T-cell (primary cell): Measurements from ENCODE around the gene SIGLEC8. TPM values are rescaled to one million over a fixed set of nuclear protein-coding genes. Genes with fewer than 3 reads are reported as not detected.

Experiments used
- ATAC-seq, 4 experiments: fragments of 200-7000 bp in 3 of 4; fragments of 150-1000 bp in 1 of 4; cut with Tn5 transposase; replicated peaks in 1 of 4; 1 replicate in 3 of 4; 2 replicates in 1 of 4; pipeline ENCODE4 v1.10.0; 2021; ENCODE audit warnings: moderate library complexity in 3 of 4, mild to moderate bottlenecking in 2 of 4, moderate number of reproducible peaks in 1 of 4
- CTCF ChIA-PET, 2 donors: fragments of 300-600 bp; sonication (Branson Sonifier 250); formaldehyde crosslinking; loops; one replicate each; lab custom pipeline; 2022; ENCODE audit warnings: antibody characterized with exemption in 2 of 2; lab: Charles Lee
- POLR2A ChIA-PET, 2 donors: fragments of 300-600 bp; sonication (Branson Sonifier 250); formaldehyde crosslinking; loops; one replicate each; lab custom pipeline; 2022; ENCODE audit warnings: antibody characterized with exemption in 2 of 2; lab: Charles Lee
- DNase-seq, 35 experiments: peaks; one replicate each; pipeline versions ENCODE4 v3.0.0 to v3.0.0-alpha.2; 2013 to 2023
- H3K27ac ChIP-seq: one replicate; pipeline ENCODE4 v1.5.1; 2013; ENCODE audit warnings: low read length
- H3K27me3 ChIP-seq, 2 experiments: replicated peaks in 1 of 2; 1 replicate in 1 of 2; 2 replicates in 1 of 2; pipeline versions ENCODE4 v1.6.1 to v1.7.0; 2013; ENCODE audit warnings: low read length in 1 of 2, mixed read lengths in 1 of 2; ENCODE audit not compliant: control insufficient read depth in 2 of 2, insufficient read depth in 2 of 2; ENCODE audit errors: extremely low read depth in 1 of 2
- H3K36me3 ChIP-seq, 2 donors: 1 replicate in 1 of 2; 2 replicates in 1 of 2; pipeline versions ENCODE4 v1.6.1 to v1.7.0; 2013; ENCODE audit warnings: low read length in 1 of 2; ENCODE audit not compliant: control insufficient read depth in 2 of 2, insufficient read depth in 1 of 2; ENCODE audit errors: extremely low read depth in 1 of 2
- H3K4me1 ChIP-seq, 2 experiments: 1 replicate in 1 of 2; 2 replicates in 1 of 2; pipeline versions ENCODE4 v1.6.1 to v1.7.0; 2013; ENCODE audit warnings: low read length in 2 of 2, mixed read lengths in 1 of 2; ENCODE audit not compliant: insufficient read depth in 2 of 2, control insufficient read depth in 1 of 2; ENCODE audit errors: extremely low read depth in 1 of 2
- H3K4me3 ChIP-seq, 2 donors: 1 replicate in 1 of 2; 2 replicates in 1 of 2; pipeline versions ENCODE4 v1.5.1 to v1.7.0; 2013; ENCODE audit warnings: mild to moderate bottlenecking in 2 of 2, low read length in 1 of 2, moderate library complexity in 1 of 2; ENCODE audit not compliant: control insufficient read depth in 1 of 2; ENCODE audit errors: extremely low read depth in 1 of 2
- H3K9me3 ChIP-seq: 2 replicates; pipeline ENCODE4 v1.7.0; 2013
- H3K27ac Mint-ChIP-seq, 2 donors: one replicate each; pipeline ENCODE4 v1.8.0; 2020 to 2021; ENCODE audit warnings: mild to moderate bottlenecking in 2 of 2, mixed read lengths in 2 of 2
- H3K27me3 Mint-ChIP-seq, 2 donors: one replicate each; pipeline ENCODE4 v1.8.0; 2021 to 2022; ENCODE audit warnings: mixed read lengths in 2 of 2
- H3K36me3 Mint-ChIP-seq: one replicate; pipeline ENCODE4 v1.8.0; 2021; ENCODE audit warnings: mixed read lengths
- H3K4me1 Mint-ChIP-seq, 3 donors: one replicate each; pipeline ENCODE4 v1.8.0; 2020 to 2022; ENCODE audit warnings: mixed read lengths in 3 of 3, mild to moderate bottlenecking in 1 of 3
- H3K4me3 Mint-ChIP-seq, 3 donors: one replicate each; pipeline ENCODE4 v1.8.0; 2020 to 2022; ENCODE audit warnings: mild to moderate bottlenecking in 3 of 3, mixed read lengths in 3 of 3, moderate library complexity in 3 of 3
- H3K9me3 Mint-ChIP-seq, 3 donors: one replicate each; pipeline ENCODE4 v1.8.0; 2020 to 2022; ENCODE audit warnings: mixed read lengths in 3 of 3
- WGBS: methylation state at CpG from one replicate; pipeline ENCODE4 v1.1.5; 2013; ENCODE audit warnings: missing lambda C conversion rate; ENCODE audit not compliant: insufficient coverage; 5-methylcytosine and 5-hydroxymethylcytosine counted together
- total RNA-seq, 35 experiments: library from RNA in 6 of 35; stranded (reverse) in 6 of 35; fragments of 120-200 nt in 1 of 35; gene quantifications; one replicate each; pipeline versions ENCODE4 v1.2.1 to v1.2.4 and lab custom pipeline; 2013 to 2026

SIGLEC8 gene
- total RNA-seq, 5 donors from 2014 or later (not counting 1 experiment from before 2014, with no cell fraction given) = not detected

DNA sequence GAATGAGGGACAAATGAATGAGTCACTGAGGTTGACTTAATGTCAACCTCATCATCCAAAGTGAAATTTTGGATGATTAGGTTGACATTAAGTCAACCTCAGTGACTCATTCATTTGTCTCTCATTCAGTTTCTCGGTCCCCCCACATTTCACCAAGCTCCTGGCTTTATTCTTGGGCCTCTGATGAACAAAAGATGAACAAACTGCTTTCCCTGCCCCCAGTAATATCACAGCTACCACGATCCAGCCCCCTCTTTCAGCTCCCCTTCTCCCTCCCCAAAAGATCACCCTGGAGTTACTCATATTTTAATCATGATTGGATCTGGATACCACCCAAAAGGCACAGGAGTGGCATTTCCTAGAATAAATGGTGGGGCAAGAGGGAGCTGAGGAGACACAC is 30.9 kb upstream of the SIGLEC8 start:
- 0% methylated on average over 1 of the region's 2 CpGs for WGBS
- H3K36me3 Mint-ChIP-seq = no peaks in the 10 kb centered on the region
- H3K27ac Mint-ChIP-seq = no peak overlapping the region
- Histone ChIP-seq H3K4me3 (no peak overlapping the region), H3K27ac (no peak overlapping the region), H3K9me3 (no peaks in the 10 kb centered on the region), H3K27me3 (peaks cover 0 to 27% of the 10 kb centered on the region in 2 experiments), H3K36me3 (no peaks in the 10 kb centered on the region), H3K4me1 (no peaks in the 10 kb centered on the region)
- peaks cover 21 to 23% of the 10 kb centered on the region in 2 donors for H3K27me3 Mint-ChIP-seq
- H3K4me3 Mint-ChIP-seq = no peak overlapping the region
- DNase-seq (no peak), ATAC-seq (no peak)
- ChIA-PET POLR2A (no interaction called here), CTCF (no interaction called here)
- H3K9me3 Mint-ChIP-seq = peaks cover 0 to 11% (median 4%) of the 10 kb centered on the region in 3 donors
- H3K4me1 Mint-ChIP-seq = no peaks in the 10 kb centered on the region

- H3K27ac ChIP-seq = no peak overlapping the region
- no CpG with 5 or more reads among the region's 3 CpGs for WGBS
- ATAC-seq (no peak), DNase-seq (no peak)
- H3K4me3 ChIP-seq = no peak overlapping the region
- H3K9me3 Mint-ChIP-seq = peaks cover 0 to 11% (median 0%) of the 10 kb centered on the region in 3 donors
- POLR2A ChIA-PET = no interaction called here
- H3K36me3 ChIP-seq = no peaks in the 10 kb centered on the region
- CTCF ChIA-PET = no interaction called here
- no peaks in the 10 kb centered on the region for H3K9me3 ChIP-seq
- no peak overlapping the region for H3K27ac Mint-ChIP-seq
- no peaks in the 10 kb centered on the region for H3K36me3 Mint-ChIP-seq
- H3K4me1 Mint-ChIP-seq = no peaks in the 10 kb centered on the region
- peaks cover 23 to 24% of the 10 kb centered on the region in 2 donors for H3K27me3 Mint-ChIP-seq
- H3K27me3 ChIP-seq = peaks cover 0 to 23% of the 10 kb centered on the region in 2 experiments
- H3K4me3 Mint-ChIP-seq = no peak overlapping the region
- no peaks in the 10 kb centered on the region for H3K4me1 ChIP-seq
Observed at GRCh38 chr19:51488491-51488890, 30.2 kb upstream of the SIGLEC8 start.

- H3K27me3 Mint-ChIP-seq = peaks cover 18 to 20% of the 10 kb centered on the region in 2 donors
- ATAC-seq = no peak
- H3K27me3 ChIP-seq = peaks cover 0 to 26% of the 10 kb centered on the region in 2 experiments
- no peak overlapping the region for H3K4me3 Mint-ChIP-seq
- H3K36me3 Mint-ChIP-seq = no peaks in the 10 kb centered on the region
- DNase-seq = no peak
- H3K9me3 ChIP-seq = no peaks in the 10 kb centered on the region
- H3K27ac Mint-ChIP-seq = no peak overlapping the region
- H3K36me3 ChIP-seq = no peaks in the 10 kb centered on the region
- H3K27ac ChIP-seq = no peak overlapping the region
- 95% methylated on average over 4 of the region's 5 CpGs for WGBS
- ChIA-PET POLR2A (no interaction called here), CTCF (no interaction called here)
- H3K9me3 Mint-ChIP-seq = peaks cover 0 to 5% (median 0%) of the 10 kb centered on the region in 3 donors
- no peak overlapping the region for H3K4me3 ChIP-seq
- no peaks in the 10 kb centered on the region for H3K4me1 ChIP-seq
- no peaks in the 10 kb centered on the region for H3K4me1 Mint-ChIP-seq
Observed at GRCh38 chr19:51485960-51486660, 27.9 kb upstream of the SIGLEC8 start.

DNA sequence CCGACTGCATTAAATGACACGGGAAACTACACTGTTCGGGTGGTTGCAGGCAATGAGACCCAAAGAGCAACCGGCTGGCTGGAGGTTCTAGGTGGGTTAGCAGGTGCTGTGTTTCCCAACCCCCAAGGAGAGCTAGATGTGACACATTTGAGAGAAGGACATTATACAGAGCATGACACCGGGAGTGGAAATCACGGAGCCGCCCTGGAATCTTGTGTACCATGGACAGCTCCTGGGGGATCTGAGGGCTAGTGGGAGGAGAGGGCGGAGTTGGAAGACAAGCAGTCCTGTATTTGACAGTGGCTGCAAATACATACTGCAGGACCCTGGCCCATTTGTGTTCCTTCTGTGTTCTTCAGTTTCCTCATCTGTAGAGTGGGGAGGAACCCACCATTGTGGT is 22.3 kb upstream of the SIGLEC8 start:
- H3K4me3 ChIP-seq = no peak overlapping the region
- ATAC-seq = no peak
- no peak overlapping the region for H3K4me3 Mint-ChIP-seq
- no peaks in the 10 kb centered on the region for H3K4me1 ChIP-seq
- H3K36me3 ChIP-seq = no peaks in the 10 kb centered on the region
- no peak for DNase-seq
- peaks cover 0 to 35% of the 10 kb centered on the region in 2 experiments for H3K27me3 ChIP-seq
- H3K9me3 ChIP-seq = no peaks in the 10 kb centered on the region
- no peak overlapping the region for H3K27ac Mint-ChIP-seq
- H3K27ac ChIP-seq = no peak overlapping the region
- H3K36me3 Mint-ChIP-seq = no peaks in the 10 kb centered on the region
- ChIA-PET CTCF (no interaction called here), POLR2A (no interaction called here)
- H3K9me3 Mint-ChIP-seq = peaks cover 0 to 3% (median 0%) of the 10 kb centered on the region in 3 donors
- 45% methylated on average over 8 of the region's 8 CpGs for WGBS
- no peaks in the 10 kb centered on the region for H3K4me1 Mint-ChIP-seq
- peaks cover 36 to 51% of the 10 kb centered on the region in 2 donors for H3K27me3 Mint-ChIP-seq

GRCh38 chr19:51479531-51480331 is 21.5 kb upstream of the SIGLEC8 start:
- ChIA-PET CTCF (no interaction called here), POLR2A (no interaction called here)
- H3K36me3 ChIP-seq = no peaks in the 10 kb centered on the region
- 86% methylated on average over 11 of the region's 12 CpGs for WGBS
- H3K4me3 Mint-ChIP-seq = no peak overlapping the region
- H3K27ac ChIP-seq = no peak overlapping the region
- no peaks in the 10 kb centered on the region for H3K9me3 ChIP-seq
- ATAC-seq (no peak), DNase-seq (no peak)
- peaks cover 35 to 49% of the 10 kb centered on the region in 2 donors for H3K27me3 Mint-ChIP-seq
- H3K27ac Mint-ChIP-seq = no peak overlapping the region
- no peak overlapping the region for H3K4me3 ChIP-seq
- H3K9me3 Mint-ChIP-seq = peaks cover 0 to 3% (median 0%) of the 10 kb centered on the region in 3 donors
- H3K4me1 Mint-ChIP-seq = no peaks in the 10 kb centered on the region
- peaks cover 0 to 32% of the 10 kb centered on the region in 2 experiments for H3K27me3 ChIP-seq
- no peaks in the 10 kb centered on the region for H3K36me3 Mint-ChIP-seq
- H3K4me1 ChIP-seq = no peaks in the 10 kb centered on the region

DNA sequence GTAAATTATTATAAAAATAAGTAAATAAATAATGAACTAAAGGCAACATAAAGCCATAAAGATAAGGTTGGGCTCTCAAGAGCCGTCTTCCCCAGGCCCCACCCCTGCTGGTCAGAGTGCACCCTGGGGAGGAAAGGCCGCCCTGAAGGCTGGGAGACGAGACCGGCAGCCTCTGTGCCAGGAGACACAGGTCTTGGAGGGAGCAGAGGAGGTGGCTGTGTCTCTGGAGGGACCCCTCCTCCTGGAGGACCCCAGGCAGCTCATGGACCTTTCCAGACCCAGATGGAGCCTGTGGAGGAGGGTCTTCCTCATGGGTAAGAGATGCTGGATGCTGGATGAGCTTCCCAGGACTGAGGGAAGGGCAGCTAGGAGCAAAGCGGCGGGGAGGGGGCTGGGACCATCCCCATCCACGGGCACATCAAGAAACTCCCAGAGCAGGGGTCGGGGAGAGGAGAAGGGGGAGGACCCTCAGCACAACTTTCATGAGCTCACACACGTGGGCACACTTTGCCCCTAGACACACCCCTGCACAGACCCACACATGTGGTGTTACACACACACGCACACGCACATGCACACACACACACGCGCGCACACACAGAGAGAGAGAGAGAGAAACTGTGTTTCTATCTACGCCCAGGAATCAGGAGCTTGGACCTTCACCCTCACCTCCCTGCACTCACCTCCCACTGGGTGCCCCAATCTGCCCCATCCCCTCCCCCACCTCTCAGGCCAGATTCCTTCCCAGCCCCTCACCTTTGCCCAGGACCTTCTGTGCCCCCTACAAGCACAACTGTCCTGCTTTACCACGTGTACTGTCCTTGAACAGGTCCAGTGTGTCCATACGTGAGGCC is 20.4 kb upstream of the SIGLEC8 start, which contains the start of gene CEACAM18:
Gene CEACAM18 (plus strand): TSS at position 159 of the 854 bp plus-strand sequence.
- DNase-seq (peak in 1 of 35 experiments; percentile 0), ATAC-seq (no peak)
- Histone ChIP-seq H3K36me3 (no peaks in the 10 kb centered on the region), H3K9me3 (no peaks in the 10 kb centered on the region), H3K4me3 (no peak within 1 kb of the TSS), H3K27me3 (peaks cover 2 to 35% of the 10 kb centered on the region in 2 experiments), H3K4me1 (no peaks in the 10 kb centered on the region), H3K27ac (no peak within 1 kb of the TSS)
- ChIA-PET POLR2A (no interaction called here), CTCF (interaction anchor here in 1 of 2 donors (0.6 kb wide), 1 partner anchor 9 kb away, joined by 6 read pairs; no protein-coding TSS in a partner anchor)
- no peak within 1 kb of the TSS for H3K27ac Mint-ChIP-seq
- no peaks in the 10 kb centered on the region for H3K36me3 Mint-ChIP-seq
- peaks cover 0 to 3% (median 0%) of the 10 kb centered on the region in 3 donors for H3K9me3 Mint-ChIP-seq
- WGBS = 49% methylated on average over 6 of the region's 17 CpGs
- no peak within 1 kb of the TSS for H3K4me3 Mint-ChIP-seq
- H3K4me1 Mint-ChIP-seq = no peaks in the 10 kb centered on the region
- peaks cover 34 to 50% of the 10 kb centered on the region in 2 donors for H3K27me3 Mint-ChIP-seq
